CD4-positive, alpha-beta T cell treated with Interleukin-17A for 1 hour (primary cell): ENCODE measurements around the gene ABCC2.

ENCODE experiments used
- DNase-seq: peaks from one replicate; pipeline ENCODE4 v3.0.0-alpha.2; 2020

Gene ABCC2

DNA sequence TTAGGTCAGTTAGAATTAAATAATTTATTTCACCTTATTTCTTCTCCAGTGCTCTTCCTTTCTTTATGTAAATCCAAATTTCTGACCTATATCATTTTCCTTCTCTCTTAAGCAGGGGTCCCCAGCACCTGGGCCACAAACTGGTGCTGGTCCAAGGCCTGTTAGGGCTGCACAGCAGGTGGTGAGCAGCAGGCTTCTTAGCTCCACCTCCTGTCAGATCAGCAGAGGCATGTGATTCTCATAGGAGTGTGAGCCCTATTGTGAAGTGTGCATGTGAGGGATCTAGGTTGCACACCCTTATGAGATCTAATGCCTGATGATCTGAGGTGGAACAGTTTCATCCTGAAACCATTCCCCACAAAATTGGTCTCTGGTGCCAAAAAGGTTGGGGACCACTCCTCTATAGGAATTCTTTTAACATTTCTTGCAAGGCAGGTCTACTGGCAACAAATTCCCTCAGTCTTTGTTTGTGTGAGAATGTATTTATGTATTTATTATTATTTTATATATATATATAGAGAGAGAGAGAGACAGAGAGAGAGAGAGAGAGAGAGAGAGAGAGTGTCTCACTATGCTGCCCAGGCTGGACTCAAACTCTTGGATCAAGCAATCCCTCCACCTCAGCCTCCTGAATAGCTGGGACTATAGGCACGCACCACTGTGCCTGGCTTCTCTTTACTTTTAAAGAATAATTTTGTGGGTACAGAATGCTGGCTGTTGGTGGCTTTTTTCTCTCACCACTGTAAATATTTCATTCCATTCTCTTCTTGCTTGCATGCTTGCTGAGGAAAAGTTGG is 4.3 kb upstream of the ABCC2 start:
- DNase-seq, result no peak

DNA sequence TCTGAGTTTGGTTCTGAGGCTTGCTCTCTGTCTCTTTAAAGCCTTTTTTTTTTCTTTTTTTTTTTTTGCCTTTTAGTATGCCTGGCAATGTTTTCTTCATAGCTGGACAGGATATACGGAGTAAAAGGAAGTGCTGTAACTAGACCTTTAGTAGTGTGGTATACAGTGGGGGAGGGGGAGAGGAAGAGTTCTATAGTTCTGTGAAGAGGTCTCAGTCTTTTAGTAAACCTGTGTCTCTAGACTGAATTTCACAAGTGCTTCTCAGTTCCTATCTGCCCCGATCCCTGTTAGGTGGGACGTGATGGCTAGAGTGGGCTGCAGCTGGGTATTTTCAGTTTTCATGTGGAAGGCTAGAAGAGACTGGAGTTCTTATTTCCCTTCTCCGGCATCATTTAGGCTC is 3.1 kb upstream of the ABCC2 start:
- no peak for DNase-seq

DNA sequence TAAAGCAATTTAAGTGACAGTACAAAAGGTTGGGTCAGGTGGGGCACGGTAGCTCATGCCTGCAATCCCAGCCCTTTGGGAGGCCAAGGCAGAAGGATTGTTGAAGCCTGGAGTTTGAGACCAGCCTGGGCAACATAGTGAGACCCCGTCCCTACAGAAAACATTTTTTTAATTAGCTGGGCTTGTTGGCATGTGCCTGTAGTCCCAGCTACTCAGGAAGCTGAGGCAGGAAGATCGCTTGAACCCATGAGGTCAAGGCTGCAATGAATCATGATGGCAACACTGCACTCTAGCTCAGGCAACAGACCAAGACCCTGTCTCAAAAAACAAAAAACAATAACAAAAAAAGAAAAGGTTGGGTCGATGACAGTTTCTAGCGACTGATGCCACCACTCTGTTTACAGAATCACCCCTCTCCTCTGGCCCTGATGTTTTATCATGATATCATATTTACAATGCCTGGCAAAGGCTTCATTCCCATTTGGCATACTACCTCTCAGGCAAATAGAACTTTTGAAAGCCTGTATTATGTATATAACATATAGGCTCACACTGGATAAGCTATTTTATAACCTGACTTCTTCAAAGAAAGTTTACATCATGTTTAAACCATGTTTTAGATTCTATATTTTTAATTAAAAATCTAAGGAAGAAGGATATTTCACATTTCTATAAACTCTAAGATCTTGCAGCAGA is 558 bp upstream of the ABCC2 start:
- no peak for DNase-seq

DNA sequence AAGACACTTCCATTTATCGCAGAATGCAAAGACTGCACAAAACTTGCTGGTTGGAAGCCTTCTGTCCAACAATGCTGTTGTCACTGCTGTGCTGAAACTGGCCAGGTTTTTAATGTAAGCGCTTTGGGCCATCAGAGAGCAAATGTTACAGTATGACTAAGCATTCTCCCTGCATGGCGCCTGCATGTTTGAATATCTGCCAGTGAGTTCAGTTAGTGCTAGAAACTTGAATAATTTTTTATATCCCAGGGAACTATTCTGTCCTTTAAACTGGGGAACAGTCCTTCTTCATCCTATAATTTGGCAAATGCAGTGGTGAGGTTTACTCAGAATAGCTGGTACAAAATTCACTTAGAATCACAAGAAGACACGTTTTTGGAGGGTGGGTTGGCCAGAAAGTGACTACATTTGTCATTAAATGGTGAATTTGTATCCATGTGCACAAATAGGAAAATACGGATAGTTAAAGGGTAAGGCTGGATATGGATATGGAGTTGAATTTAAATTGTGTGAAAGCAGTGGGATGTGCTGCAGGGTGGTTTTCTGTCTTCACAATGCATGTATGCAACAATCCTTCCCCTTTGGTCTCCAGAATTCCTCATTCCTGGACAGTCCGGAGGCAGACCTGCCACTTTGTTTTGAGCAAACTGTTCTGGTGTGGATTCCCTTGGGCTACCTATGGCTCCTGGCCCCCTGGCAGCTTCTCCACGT is 1.7 kb downstream of the ABCC2 start:
- no peak for DNase-seq

DNA sequence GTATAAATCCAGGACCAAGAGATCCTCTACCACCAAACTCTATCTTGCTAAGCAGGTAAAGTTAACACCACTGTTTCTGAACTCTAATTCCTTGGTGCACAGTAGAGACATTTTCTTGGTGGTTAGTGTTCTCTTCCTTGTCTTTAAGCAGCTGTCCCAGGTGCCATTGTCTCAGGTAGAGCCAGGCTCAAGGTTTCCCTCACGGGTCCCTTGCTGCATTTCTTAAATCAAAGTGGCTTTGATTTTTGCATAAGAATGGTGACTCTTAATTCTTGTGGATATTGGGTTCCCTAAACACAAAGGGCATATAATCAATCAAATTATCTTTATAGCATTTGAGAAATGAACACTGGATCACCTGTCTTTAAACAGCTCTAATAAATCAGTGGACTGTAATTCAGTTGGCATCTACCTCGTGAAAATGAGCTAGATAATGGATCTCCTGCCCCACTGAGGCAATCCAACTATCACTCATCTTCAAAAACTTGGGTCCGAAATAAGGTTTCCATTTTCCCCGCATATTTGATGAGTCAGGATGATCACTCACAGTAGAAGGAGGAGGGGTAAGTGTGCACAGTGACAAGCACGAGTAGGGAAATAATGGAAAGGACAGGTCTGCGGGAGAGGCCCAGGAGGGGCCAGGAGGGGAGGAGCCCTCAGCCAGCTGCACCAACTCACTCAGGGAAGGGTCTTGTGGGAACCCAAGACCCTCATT is 2.4 kb downstream of the ABCC2 start:
- DNase-seq, result no peak

DNA sequence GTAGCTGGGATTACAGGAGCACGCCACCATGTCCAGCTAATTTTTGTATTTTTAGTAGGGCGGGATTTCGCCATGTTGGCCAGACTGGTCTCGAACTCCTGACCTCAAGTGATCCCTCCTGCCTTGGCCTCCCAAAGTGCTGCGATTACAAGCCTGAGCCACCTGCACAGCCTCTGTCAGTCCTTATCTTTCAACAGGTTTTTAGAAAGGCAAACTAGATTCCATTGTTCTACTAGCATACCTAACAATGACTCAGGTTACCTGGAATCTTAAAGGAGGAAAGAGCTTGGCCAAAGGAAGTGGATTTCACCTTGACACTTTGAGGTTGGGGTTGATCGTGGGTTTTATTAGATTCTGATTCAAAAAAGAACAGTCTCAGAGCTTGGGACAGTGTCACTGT is 3.2 kb downstream of the ABCC2 start:
- DNase-seq, result no peak

DNA sequence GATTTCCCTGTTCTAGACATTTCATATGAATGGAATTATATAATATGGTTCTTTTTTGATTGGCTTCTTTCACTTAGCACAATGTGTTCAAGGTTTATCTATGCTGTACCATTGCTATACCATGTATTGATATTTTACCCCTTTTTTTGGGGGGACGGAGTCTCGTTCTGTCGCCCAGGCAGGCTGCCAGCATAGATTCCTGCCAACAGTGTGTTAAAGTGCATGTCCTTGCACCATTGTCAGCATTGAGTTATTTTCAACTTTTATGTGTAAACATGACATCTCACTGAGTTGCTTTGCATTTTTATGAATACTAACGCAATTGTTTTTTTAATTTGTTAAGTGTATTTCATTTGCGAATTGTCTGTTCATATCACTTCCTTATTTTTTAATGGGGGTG is 4.9 kb downstream of the ABCC2 start:
- no peak for DNase-seq

DNA sequence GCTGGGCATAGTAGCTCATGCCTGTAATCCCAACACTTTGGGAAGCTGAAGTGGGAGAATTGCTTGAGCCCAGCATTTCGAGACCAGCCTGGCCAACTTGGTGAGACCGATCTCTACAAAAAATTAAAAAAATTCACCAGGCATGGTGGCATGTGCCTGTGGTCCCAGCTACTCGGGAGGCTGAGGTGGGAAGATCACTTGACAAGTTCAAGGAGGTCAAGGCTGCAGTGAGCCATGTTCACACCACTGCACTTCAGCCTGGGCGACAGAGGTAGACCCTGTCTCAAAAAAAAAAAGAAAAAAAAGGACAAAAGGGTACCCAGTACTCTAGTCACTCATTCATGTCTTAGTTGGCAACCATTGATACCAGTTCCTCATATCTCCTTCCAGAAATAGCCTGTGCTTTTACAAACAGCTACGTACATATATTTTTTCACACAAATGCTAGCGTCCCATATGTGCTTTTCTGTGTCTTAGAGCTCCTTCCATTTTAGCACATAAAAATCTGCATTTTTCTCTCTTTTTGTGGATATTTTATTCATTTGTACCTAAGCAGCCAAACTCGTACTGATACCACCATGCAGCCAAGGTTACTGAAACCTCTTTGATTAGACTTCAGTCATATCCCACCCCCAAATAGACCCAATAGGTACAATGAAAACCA is 5.5 kb downstream of the ABCC2 start:
- DNase-seq, result no peak

DNA sequence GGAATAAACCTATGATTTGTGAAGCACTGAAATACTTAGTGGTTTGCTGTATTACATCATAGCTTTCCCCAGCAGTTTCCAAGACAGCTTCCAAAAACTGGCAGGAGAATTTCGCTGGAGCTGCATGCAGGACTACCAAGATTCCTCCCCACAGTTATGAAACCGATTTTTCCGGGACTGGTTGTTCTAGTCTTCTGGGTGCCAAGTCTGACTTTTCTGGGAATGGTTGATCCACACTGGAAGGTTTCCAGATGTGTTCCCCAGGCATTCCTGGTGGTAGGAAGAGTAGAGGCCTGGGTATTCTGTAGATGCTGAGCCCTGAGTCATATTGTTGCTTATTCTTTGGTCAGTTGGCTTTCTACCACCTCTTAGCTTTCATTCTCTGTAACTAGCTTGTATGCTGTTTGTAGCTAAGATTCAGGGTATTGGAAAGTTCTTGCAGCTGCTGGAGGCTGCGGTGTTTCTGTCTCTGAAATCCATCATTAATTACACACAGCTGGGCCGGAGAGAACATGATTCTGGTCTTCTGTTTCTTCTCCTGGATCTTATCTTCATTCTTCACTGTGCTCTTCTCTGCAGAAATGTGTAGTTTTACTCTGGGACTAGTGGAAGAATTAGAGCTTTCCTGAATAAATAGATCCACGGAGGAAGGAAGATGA is 6.3 kb downstream of the ABCC2 start:
- DNase-seq, result no peak

DNA sequence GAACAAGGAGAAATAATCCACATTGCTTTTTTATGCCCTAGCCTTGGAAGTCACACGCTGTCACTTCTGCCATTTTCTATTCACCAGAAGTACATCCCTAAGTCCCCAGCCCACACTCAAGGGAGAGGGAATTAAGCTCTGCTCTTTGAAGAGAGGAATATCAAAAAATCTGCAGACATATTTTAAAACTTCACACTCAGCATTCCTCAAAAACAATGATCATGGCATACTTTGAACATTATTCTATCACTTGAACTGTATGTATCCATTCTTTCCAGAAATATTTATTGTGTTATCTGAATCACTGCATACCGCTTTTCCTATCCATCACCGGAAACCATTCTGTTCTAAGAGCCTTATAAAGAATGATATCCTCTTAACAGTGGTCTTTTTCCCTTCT is 9.4 kb downstream of the ABCC2 start:
- DNase-seq, result no peak

DNA sequence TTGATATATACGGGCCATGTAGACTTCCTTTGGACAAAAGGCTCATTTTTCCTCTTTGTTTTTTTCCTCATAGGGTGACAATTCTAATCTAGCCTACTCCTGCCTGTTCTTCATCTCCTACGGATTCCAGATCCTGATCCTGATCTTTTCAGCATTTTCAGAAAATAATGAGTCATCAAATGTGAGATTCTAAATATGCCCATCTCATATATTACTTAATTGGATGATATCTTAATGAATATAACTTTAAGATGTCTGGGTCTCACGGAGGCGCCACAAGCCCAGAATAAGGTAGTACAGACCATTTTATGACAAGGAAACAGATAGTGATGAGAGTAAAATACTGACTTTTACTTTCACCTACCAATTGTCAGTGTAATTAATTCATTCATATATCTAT is 11.4 kb downstream of the ABCC2 start:
- DNase-seq, result no peak

DNA sequence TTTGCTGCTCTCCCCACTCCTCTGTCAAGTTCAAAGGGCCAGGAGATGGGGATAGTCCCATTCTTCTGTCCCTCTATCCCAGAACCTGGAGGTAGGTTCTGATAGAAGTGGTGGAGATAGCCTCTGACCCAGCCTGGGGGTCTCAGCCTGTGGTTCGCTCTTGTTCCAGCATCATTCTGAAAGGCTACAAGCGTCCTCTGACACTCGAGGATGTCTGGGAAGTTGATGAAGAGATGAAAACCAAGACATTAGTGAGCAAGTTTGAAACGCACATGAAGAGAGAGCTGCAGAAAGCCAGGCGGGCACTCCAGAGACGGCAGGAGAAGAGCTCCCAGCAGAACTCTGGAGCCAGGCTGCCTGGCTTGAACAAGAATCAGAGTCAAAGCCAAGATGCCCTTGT is 14.5 kb downstream of the ABCC2 start:
- DNase-seq, result no peak

DNA sequence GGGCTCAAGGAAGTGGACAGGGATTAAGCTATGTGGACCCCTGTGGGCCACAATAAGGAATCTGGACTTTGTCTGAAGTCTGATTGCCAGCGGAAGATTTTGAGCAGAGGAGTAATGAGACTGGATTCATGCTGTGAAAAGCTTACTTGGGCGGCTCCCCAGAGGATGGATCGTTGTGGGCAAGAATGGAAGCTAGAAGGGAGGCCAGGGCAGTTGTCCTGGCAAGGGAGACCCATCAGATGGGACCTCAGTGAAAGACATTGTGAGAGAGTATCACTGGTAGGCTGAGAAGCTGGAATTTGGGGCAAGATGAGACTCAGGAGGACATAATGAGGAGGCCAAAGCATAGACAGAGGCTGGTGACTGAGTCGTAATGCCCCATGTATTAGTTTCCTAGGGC is 15.6 kb downstream of the ABCC2 start:
- DNase-seq, result no peak

DNA sequence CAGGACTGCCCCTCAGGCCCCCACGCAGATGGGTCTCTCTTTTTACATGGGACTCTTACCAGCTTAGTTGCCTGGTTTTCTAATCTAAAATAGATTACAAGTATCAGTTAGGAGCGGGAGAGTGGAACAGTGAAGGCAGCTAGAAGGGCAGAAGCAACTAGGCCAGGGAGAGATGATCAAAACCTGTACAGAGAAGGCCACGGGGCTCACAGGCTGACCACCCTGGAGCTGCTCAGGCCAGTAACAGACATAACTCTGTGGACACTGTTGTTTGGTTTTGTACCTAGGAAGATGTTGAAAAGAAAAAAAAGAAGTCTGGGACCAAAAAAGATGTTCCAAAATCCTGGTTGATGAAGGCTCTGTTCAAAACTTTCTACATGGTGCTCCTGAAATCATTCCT is 16.5 kb downstream of the ABCC2 start:
- no peak for DNase-seq

DNA sequence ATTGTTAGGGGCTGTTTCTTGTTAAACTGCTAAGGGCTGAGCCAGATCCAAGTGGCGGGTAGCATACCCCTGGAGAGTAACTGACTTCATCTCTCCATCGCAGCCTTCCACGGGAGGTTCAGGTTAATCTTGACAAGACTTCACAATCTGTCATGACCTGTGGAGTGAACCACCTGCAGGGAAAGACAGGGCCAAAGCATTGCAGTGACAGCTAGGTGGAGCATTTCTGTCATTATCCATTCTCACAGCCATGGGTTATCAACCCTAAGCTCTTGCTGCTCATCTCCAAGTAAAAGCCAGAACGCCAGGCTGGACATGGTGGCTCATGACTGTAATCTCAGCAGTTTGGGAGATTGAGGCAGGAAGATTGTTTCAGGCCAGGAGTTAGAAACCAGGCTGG is 17.2 kb downstream of the ABCC2 start:
- no peak for DNase-seq

DNA sequence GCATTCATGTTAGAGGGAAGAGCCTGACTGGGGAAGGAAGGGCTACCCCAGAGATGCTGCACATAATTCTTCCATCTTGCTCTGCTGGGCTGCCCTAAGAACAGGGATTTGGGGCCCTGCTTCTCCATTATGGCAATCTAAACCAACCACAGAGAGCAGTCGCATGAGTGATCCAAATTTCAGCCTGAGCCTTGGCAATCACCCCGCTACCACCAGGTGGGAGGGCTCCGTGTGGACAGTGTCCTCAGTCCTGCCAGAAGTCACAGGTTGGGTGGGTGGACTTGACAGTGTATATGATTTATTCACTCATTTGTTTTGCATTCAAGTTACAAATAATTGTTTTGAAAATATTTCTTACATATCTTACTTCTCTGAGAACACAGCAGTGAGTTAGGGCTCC is 22.0 kb downstream of the ABCC2 start:
- no peak for DNase-seq

DNA sequence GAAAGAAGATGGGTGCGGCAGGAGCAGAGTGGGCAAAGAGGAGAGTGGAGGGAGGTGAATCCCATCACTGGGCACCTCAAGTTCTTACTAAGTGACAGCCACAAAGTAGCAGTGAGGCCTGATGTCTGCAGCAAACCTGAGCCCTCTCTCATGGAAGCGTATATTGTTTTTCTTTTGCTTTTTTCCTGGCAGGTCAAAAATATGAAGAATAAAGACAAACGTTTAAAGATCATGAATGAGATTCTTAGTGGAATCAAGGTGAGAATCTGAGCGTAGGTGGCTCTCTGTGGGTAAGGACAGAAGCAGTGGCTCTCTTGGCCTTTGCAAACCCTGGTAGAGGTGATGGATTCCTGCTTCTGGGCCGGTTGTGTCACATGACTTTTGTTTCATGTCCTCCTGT is 22.8 kb downstream of the ABCC2 start:
- DNase-seq, result no peak

DNA sequence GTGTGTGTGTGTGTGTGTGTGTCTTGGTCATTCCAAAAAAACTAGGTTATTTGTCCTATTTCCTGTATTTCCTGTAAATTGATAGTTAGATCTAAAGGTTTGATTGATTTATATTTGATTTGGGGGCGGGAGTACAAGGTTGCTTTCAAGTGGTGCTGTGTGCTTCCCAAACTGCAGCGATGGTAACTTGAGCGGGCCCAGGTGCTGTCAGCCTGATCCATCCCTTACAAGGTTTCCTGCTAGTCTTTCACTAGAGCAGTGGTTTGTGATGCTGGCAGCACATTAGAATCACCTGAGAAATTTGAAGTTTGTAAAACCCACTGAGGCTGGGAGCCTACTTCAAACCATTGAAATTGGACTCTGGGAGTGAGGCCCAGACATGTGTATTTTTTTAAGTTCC is 23.7 kb downstream of the ABCC2 start:
- DNase-seq, result no peak

DNA sequence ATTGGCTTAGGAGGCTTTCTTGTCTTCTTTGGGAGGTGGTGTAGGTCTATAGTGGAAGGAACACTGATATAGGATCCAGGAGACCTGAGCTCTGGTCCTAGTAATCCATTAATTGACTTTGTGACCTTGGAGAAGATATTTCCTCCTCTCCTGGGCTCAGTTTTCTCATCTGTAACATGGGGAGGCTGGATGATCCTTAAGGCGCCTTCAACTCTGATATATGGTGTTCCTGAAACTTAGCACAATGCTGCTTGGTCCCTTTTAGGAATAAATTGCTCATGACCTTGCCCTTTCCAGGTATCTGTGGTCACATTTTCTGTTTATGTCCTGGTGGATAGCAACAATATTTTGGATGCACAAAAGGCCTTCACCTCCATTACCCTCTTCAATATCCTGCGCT is 25.3 kb downstream of the ABCC2 start:
- no peak for DNase-seq

DNA sequence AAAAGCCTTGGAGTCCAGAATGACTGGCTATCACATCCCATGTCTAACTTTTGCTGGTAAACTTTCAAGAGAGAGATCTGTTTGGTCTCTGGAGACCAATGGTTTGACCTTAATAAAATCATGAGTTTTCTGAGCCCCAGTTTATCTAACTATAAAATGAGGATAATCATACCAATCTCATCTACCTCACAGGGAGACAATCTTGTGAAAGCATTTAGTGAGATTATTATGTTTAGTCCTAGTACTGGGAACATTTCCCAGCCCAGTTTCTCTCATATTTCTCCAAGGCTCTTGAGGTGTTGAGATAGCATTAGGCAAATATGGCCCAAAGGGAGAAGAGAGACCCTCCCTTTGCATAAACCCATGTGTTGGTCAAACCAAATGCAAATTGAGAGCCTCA is 25.8 kb downstream of the ABCC2 start:
- DNase-seq, result no peak

DNA sequence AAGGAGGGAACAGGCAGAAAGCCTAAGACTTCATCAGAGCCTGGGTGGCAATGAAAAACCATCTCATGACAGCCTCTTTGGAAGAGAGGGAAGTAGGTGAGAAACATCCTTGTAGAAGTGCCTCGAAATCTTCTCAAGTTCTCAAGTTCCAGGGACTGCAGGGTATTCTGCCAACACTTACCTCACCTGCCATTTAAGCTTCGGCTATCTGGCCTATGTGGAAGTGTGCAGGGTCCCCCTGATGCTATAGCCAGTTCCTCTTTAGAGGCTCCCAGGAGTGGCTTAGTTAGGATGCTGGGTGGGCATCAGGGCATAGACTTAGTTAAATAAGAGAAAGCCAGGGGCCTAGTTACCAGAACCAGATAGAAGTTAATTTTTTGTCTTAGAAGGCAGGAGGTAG is 27.0 kb downstream of the ABCC2 start:
- DNase-seq, result no peak

DNA sequence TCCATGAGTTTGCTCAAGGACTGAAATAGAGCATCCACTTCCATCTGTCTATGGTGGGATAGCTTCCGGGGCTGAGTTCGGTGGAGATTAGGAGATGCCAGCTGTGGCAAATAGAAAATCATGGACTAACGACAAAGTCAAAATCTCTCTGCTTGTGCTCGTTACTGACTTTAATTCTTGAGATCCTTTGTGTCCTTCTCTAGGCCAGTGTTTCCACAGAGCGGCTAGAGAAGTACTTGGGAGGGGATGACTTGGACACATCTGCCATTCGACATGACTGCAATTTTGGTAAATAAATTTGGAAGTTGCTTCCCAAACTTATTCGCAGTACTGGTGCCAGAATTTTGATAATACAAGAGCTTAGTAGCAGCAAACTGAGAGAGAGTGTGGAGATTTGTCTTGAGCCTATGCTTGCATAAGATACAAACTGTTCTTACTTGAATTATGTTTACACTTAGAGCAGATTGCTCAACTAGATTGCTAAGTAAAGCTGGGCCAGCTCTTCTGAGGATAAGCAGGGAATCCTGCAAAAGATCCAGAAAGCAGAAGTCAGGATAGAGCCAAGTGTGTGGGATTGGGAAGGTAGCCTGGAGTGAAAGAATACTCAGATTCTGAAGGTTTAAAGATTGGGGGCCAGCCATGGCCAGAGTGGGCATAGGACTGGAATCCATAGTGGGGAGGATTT is 27.6 kb downstream of the ABCC2 start:
- DNase-seq, result no peak
